Right cardiac atrium (tissue), 5 donors: ENCODE measurements around the gene NDRG3. TPM values are rescaled to one million over a fixed set of nuclear protein-coding genes. Genes with fewer than 3 reads are reported as not detected.
"Not testable (repeated sequence)": the region's sequence is repeated elsewhere in the genome, so short reads cannot be mapped to it uniquely, and the experiment has no call there.

Source experiments
- ATAC-seq, 2 donors: fragments of 200-7000 bp; cut with Tn5 transposase; one replicate each; pipeline versions ENCODE4 v1.8.0 to v1.9.1; 2020; ENCODE audit warnings: moderate library complexity in 2 of 2, mild to moderate bottlenecking in 1 of 2
- DNase-seq, 3 donors: peaks; one replicate each; pipeline ENCODE4 v3.0.0-alpha.2; 2020
- H3K27ac ChIP-seq: one replicate; pipeline ENCODE4 v1.5.1; 2013; ENCODE audit warnings: mild to moderate bottlenecking, low read length, control low read depth, moderate library complexity
- H3K27me3 ChIP-seq: one replicate; pipeline ENCODE4 v1.6.1; 2013; ENCODE audit not compliant: control insufficient read depth, insufficient read depth
- H3K4me1 ChIP-seq: one replicate; pipeline ENCODE4 v1.6.1; 2013; ENCODE audit warnings: low read length; ENCODE audit not compliant: control insufficient read depth, insufficient read depth
- H3K4me3 ChIP-seq: one replicate; pipeline ENCODE4 v1.5.1; 2013; ENCODE audit warnings: low read length, control low read depth
- H3K9me3 ChIP-seq: one replicate; pipeline ENCODE4 v1.6.1; 2013; ENCODE audit warnings: low read length; ENCODE audit not compliant: control insufficient read depth
- WGBS: extraction: QIAGEN DNeasy Blood & Tissue Kit; methylation state at CpG from one replicate; pipeline ENCODE4 v1.1.7; 2013; 5-methylcytosine and 5-hydroxymethylcytosine counted together
- intact Hi-C, 4 donors: fragments of 100-400 bp; cut with DNase I; formaldehyde crosslinking; loops; one replicate each; pipeline versions ENCODE4 v1.11.0 to v1.14.0; 2022 to 2023
- polyA plus RNA-seq: library from polyadenylated mRNA; stranded (reverse); fragments of 200-250 nt; gene quantifications from one replicate; pipeline ENCODE4 v1.2.3, GENCODE V29; 2013
- total RNA-seq, 4 donors: library from RNA; stranded (reverse); fragmentation: NEBNext Ultra II Directional; extraction: Animal tissue kit (Norgen Biotek cat#: 25700); gene quantifications; one replicate each; pipeline ENCODE4 v1.2.1, GENCODE V29; 2021
- donor health status: healthy with polysubstance abuse.
- donor health status: DM: no; HTN: yes; CAD: no.
- donor health status: DM: no; HTN: no; CAD: no.
- donor health status: DM: no; HTN: yes; CAD: no; lungs with severe emphysema.
- donor health status: DM: yes; HTN: yes; CAD: no.

The NDRG3 gene
- total and polyA plus RNA-seq, 5 donors: 25.5 to 40.7 (median 31.0) TPM

GRCh38 chr20:36695467-36695866 lies 50.4 kb downstream of the NDRG3 start:
- 94% methylated on average over 8 of the region's 8 CpGs for WGBS
- H3K27ac ChIP-seq, DNase-seq, H3K27me3 ChIP-seq, H3K9me3 ChIP-seq, H3K4me3 ChIP-seq, H3K4me1 ChIP-seq, ATAC-seq, intact Hi-C loops: not testable (repeated sequence)

GRCh38 chr20:36688630-36689029 lies 57.3 kb downstream of the NDRG3 start:
- H3K9me3 ChIP-seq: no peaks in the 10 kb centered on the region
- no peaks in the 10 kb centered on the region for H3K27me3 ChIP-seq
- DNase-seq: no peak
- H3K4me1 ChIP-seq: no peaks in the 10 kb centered on the region
- H3K27ac ChIP-seq: no peak overlapping the region
- ATAC-seq: no peak
- intact Hi-C loops: no loop called here
- 88% methylated on average over 7 of the region's 7 CpGs for WGBS
- H3K4me3 ChIP-seq: no peak overlapping the region

GRCh38 chr20:36687850-36688249 lies 58.0 kb downstream of the NDRG3 start:
- no peaks in the 10 kb centered on the region for H3K4me1 ChIP-seq
- no peak overlapping the region for H3K4me3 ChIP-seq
- intact Hi-C loops: no loop called here
- H3K9me3 ChIP-seq: no peaks in the 10 kb centered on the region
- H3K27ac ChIP-seq: no peak overlapping the region
- DNase-seq (no peak), ATAC-seq (no peak)
- no peaks in the 10 kb centered on the region for H3K27me3 ChIP-seq
- 79% methylated on average over 3 of the region's 3 CpGs for WGBS

- H3K27ac ChIP-seq: no peak overlapping the region
- no peak overlapping the region for H3K4me3 ChIP-seq
- intact Hi-C loops: no loop called here
- H3K4me1 ChIP-seq: no peaks in the 10 kb centered on the region
- DNase-seq (no peak), ATAC-seq (no peak)
- WGBS: 76% methylated on average over 4 of the region's 4 CpGs
- no peaks in the 10 kb centered on the region for H3K27me3 ChIP-seq
- H3K9me3 ChIP-seq: no peaks in the 10 kb centered on the region
These were observed 58.9 kb downstream of the NDRG3 start for GRCh38 chr20:36686944-36687343.

DNA sequence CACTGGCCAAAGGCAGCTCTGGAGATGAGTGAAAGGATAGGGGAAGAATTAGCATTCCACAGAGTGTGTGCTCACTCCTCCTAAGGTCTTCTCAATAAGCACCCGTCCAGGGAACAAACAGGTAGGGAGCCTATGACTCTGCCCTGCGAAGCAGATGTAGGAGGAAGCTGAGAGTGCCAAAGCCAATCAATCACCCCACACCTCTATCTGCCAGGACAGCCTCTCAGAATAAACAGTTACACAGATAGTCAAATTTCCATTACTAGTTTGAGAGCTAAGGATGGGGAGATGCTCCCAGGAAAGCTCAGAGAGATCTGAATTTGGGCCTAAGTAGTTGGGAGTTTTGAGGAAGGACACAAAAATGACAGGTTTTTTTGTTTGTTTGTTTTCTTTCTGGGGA lies 59.4 kb downstream of the NDRG3 start:
- no peak overlapping the region for H3K27ac ChIP-seq
- H3K9me3 ChIP-seq: no peaks in the 10 kb centered on the region
- ATAC-seq (peak; percentile 48 to 64), DNase-seq (no peak)
- H3K4me1 ChIP-seq: no peaks in the 10 kb centered on the region
- no peak overlapping the region for H3K4me3 ChIP-seq
- no peaks in the 10 kb centered on the region for H3K27me3 ChIP-seq
- 67% methylated on average over 2 of the region's 2 CpGs for WGBS
- intact Hi-C loops: no loop called here

DNA sequence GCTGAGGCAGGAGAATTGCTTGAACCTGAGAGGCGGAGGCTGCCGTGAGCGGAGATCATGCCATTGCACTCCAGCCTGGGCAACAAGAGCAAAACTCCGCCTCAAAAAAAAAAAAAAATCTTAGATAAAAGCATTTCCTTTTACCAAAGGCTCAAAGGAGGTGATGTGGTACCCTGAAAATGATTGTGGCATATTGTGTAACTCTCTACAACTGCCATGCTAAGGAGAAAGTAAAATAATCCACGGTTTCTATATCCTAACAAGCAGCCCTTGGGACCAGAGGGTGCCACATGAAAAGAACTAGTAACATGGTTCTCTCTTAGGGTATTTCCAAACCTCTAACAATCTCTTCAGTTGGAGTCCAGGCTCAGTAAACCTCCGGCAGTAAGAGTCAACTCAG lies 61.1 kb downstream of the NDRG3 start:
- no peak for ATAC-seq
- DNase-seq: no peak
- intact Hi-C loops: no loop called here

GRCh38 chr20:36682311-36682710 lies 63.6 kb downstream of the NDRG3 start:
- no peak overlapping the region for H3K4me3 ChIP-seq
- 87% methylated on average over 1 of the region's 1 CpG for WGBS
- ATAC-seq: no peak
- intact Hi-C loops: no loop called here
- no peaks in the 10 kb centered on the region for H3K27me3 ChIP-seq
- H3K4me1 ChIP-seq: no peaks in the 10 kb centered on the region
- DNase-seq: no peak
- H3K27ac ChIP-seq: no peak overlapping the region
- H3K9me3 ChIP-seq: no peaks in the 10 kb centered on the region

More for the DNA sequence above, 61.1 kb downstream of the NDRG3 start:
- Histone ChIP-seq H3K4me3 (no peak overlapping the region), H3K4me1 (no peaks in the 10 kb centered on the region), H3K27me3 (no peaks in the 10 kb centered on the region), H3K27ac (no peak overlapping the region), H3K9me3 (no peaks in the 10 kb centered on the region)
- WGBS: 91% methylated on average over 6 of the region's 6 CpGs

DNA sequence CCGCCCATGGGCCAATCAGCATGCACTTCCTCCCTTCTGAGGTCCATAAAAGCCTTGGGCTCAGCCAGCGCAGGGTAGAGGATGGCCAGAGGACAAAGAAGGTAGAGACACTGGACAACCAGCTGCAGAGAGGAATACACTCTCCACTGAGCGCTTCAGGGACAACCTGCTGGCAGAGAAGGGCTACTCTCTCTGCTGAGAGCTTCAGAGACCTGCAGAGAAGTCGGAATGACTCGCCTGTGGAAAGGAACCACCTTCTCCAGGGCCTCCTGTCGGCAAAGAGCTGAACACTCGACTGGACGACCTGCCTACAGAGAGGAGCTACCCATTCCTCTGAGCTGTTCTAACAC lies 68.5 kb downstream of the NDRG3 start:
- Histone ChIP-seq H3K27me3 (no peaks in the 10 kb centered on the region), H3K27ac (no peak overlapping the region), H3K4me1 (no peaks in the 10 kb centered on the region), H3K4me3 (no peak overlapping the region), H3K9me3 (no peaks in the 10 kb centered on the region)
- intact Hi-C loops: no loop called here
- DNase-seq: no peak
- ATAC-seq: no peak
- 95% methylated on average over 8 of the region's 8 CpGs for WGBS

DNA sequence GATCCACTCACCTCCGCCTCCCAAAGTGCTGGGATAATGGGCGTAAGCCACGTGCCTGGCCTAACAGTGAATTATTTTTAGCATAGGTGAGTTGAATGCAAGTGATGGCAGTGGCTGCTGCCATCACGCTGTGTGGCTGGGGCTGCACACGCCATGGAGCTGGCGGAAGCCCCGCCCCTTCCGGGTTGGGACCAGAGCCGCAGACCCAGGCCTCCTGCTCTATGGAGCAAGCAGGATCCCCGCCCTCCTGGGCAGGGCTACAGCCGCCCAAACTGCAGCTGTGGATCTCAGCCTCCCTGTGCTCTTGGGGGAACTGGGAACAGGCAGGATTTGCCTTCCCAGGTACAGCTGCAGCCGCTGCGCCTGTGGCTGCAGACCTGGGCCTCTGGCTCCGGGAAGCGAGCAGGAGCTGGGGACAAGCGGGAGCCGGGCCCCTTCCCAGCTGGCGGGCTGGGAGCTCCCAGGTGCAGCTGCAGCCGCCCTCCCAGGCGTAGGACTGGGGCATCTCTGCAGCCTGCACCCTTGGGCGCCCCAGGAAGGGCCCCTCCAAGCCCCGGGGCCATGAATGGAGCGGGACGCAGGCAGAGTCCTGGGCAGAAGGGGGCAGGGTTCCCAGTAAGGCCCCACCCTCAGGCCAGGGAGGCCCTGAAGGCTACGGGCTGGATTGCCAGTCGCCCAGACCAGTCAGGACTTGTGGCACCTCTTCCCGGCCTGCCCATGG lies 69.0 kb downstream of the NDRG3 start:
- Histone ChIP-seq H3K4me1 (no peaks in the 10 kb centered on the region), H3K9me3 (no peaks in the 10 kb centered on the region), H3K27ac (no peak overlapping the region), H3K4me3 (no peak overlapping the region), H3K27me3 (no peaks in the 10 kb centered on the region)
- 93% methylated on average over 27 of the region's 27 CpGs for WGBS
- ATAC-seq (peak; percentile 31 to 39), DNase-seq (no peak)
- intact Hi-C loops: no loop called here

- H3K4me3 ChIP-seq, ATAC-seq, intact Hi-C loops, DNase-seq, H3K9me3 ChIP-seq, H3K27me3 ChIP-seq, H3K27ac ChIP-seq, H3K4me1 ChIP-seq: not testable (repeated sequence)
- WGBS: 97% methylated on average over 8 of the region's 8 CpGs
These were observed 70.3 kb downstream of the NDRG3 start for GRCh38 chr20:36675545-36675944.

- no peak overlapping the region for H3K4me3 ChIP-seq
- no peak overlapping the region for H3K27ac ChIP-seq
- intact Hi-C loops: no loop called here
- no peaks in the 10 kb centered on the region for H3K9me3 ChIP-seq
- H3K27me3 ChIP-seq: no peaks in the 10 kb centered on the region
- no peak for DNase-seq
- WGBS: 91% methylated on average over 4 of the region's 4 CpGs
- no peaks in the 10 kb centered on the region for H3K4me1 ChIP-seq
- ATAC-seq: no peak
These were observed 72.9 kb downstream of the NDRG3 start for GRCh38 chr20:36672991-36673390.
